Central memory CD4-positive, alpha-beta T cell (primary cell): ENCODE data around the gene PPFIBP1.
"Not testable (repeated sequence)": the region's sequence is repeated elsewhere in the genome, so short reads cannot be mapped to it uniquely, and the experiment has no call there.

ENCODE experiments used
- DNase-seq: peaks from one replicate; pipeline ENCODE4 v3.0.0; 2022

Gene PPFIBP1

DNA sequence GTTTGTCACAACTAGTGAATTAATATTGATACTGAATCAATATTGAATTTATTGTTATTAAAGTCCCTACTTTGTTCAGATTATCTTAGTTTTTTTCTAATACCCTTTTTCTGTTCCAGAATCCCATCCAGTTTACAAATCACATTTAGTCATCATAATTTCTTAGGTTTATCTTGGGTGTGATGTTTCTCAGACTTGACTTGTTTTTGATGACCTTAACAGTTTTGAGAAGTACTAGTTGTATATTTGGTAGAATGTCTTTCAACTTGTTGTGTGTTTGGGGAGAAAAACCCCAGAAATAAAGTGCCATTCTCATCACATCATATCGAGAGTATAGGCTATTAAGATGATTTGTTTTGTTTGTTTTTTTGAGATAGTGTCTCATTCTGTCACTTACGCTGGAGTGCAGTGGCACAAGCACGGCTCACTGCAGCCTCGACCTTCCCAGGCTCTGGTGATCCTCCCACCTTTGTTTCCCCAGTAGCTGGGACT is 206.1 kb downstream of the PPFIBP1 start:
- DNase-seq = no peak

DNA sequence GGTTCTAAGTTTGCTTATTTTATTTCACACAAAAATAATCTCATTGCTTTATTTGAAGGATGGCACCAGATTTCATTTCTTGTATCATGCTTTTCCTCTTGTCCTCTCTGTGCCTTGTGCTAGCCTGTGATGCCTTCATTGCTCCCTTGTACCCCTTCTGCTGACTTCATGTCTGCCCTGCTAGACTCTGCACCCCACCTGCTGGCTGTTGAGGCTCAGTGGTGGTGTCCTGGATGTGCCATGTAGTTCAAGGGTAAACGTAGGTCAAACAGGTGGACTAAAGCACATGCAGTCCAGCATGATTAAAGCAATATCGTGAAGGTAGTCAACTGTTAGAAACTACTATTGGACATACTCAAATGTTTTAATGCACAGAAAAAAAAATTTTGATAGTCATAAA is 208.3 kb downstream of the PPFIBP1 start:
- no peak for DNase-seq

DNA sequence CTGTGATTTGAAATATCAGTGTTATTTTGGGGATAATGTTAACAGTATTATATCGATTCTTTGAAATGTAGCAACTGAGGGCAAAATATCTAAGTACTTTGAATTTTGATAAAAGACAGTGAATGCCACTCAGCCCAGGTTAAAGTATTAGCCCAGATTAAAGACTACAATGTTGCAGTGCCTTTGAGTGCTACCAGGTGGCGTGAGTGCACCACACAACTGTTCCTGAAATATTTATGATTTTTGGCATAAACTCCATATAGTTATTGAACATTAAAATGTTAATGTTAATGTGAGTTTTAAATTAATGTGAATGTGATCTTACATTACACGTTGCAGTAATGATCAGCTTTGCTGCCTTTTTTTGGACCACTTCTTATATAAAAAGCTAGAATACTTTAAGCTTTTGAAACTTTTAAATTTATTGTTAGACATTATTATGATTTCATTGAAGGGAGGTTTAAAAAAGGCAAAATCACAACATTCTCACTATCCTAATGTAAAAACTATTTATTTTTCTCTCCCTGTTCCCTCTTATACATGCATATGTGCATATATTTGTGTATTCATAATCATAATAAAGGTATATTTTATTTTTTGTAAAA is 209.1 kb downstream of the PPFIBP1 start:
- peak; percentile 23 for DNase-seq

DNA sequence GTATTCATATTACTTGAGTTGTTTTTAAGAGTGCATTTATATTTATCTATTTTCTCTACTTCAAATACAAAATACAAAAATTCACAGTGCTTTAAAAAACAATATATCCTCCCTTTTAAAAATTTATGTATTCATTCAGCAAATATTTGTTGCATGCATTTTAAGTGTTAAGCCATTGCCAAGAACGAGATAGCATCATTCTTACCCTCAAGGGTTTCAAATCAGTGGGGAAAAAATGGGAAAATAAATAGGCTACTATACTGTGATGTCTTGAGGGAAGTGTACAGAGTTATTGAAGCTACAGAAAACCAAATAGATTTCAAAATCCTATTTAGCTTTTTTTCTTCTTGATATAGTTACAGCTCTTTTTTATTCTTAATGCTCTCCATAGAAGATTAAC is 209.8 kb downstream of the PPFIBP1 start:
- no peak for DNase-seq

DNA sequence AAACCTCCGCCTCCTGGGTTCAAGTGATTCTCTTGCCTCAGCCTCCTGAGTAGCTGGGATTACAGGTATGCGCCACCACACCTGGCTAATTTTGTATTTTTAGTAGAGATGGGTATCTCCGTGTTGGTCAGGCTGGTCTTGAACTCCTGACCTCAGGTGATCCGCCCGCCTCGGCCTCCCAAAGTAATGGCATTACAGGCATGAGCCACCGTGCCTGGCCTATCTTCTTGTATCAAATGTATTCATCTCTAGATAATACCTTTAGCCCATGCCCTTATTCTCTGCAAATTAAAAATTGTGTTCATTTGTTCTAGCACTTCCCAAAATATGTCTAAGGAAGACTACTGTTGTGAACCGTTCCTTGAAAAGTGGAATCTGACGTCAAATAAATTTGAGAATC is 210.3 kb downstream of the PPFIBP1 start:
- not testable (repeated sequence) for DNase-seq

DNA sequence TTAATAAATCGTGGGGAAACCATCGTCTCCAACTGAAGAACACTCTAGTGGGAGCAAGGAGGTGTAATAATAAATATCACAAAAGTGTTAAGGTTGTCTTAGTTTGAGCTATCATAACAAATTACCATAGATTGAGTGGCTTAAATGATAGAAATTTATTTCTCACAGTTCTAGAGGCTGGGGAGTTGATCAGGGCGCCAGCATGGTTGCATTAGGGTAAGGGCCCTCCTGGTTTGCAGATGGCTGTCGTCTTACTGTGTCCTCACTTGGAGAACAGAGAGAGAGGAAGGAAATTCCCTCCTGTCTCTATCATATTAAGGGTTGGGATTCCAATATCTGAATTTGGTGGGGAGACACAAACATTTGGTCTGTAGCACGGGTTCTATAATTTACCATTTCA is 219.6 kb downstream of the PPFIBP1 start:
- DNase-seq = no peak
